ENCODE results near the gene CKS2.

Gene CKS2

DNA sequence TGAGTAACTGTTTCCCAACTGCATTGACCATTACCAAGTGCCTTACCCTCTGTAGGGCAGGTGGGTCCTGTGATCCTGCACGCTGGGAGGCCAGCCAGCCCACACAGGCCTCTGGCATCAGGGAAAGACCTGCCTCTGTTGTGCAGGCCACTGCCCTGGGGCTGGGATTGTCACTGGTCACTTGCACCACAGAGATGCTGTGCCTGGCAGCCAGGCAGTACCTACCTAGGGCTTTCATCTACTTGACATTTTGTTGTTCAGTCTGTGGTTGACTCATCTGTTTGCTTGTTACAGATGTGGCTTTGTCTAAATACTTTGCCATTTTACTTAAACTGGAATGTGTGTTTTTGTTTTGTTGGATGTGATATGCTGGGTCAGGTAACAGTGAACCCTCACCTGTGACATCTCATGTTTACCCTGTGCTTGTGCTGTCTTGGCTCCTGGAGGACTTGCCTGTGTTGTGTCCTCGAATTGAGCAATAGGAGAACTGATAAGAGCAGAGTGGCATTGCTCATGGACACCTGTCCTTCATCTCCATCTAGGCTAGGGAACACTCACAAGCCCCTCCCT, 40.1 kb downstream of the CKS2 start:
- DNase-seq (ENCODE audit: low read depth, low spot score): no peak

DNA sequence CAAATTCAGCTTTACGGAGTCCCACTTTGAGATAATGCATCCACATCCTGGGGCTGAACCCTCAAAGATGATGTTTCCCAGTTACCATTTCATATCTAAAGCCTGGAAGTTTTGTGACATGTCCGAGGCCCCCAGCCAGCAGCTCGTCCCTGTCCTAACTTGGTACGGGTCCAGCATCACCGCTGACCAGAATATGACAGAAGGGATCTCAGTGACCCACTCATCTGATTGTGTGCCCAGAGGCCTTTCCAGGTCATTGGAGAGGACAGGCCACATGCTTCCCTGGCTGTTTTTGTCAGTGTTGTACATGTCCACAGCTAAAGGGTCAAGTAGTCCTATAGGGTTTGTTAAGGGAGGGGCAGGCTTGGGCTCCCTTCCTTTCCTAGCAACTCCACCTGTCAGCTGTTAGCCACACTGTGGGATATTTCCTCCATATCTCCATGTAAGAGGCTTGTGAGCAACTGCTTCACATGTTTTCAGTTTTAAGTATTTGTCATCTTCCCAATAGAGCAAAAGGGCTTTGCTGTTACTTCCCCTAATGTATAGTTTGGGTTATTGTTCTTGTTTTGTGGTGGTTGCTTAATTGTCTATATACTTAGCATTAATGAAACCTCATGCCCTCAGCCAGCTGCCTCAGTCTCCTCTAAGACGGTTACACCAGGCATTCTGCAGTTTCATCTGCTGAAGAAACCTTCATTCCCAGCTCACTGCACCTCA, 40.7 kb downstream of the CKS2 start:
- no peak for DNase-seq (ENCODE audit: low read depth, low spot score)

DNA sequence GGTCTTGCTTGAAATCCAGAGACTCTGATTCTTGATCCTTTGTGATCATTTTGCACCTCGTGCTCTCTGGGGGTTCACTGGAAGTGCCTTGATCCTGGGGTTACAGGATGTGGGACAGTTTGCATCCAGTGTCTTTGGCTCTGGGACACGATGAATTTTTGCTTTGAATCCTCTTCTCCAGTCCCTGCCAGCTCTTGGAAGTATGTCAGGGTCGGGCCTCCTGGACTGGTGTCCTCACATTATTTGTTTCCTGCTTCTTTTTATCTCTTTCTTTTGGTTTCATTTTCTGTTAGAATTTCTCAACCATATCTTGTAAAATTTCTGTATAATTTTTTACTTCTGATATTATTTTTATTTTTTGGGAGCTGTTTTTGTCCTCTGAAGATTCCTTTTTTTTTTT, 41.5 kb downstream of the CKS2 start:
- no peak for DNase-seq (ENCODE audit: low read depth, low spot score)

DNA sequence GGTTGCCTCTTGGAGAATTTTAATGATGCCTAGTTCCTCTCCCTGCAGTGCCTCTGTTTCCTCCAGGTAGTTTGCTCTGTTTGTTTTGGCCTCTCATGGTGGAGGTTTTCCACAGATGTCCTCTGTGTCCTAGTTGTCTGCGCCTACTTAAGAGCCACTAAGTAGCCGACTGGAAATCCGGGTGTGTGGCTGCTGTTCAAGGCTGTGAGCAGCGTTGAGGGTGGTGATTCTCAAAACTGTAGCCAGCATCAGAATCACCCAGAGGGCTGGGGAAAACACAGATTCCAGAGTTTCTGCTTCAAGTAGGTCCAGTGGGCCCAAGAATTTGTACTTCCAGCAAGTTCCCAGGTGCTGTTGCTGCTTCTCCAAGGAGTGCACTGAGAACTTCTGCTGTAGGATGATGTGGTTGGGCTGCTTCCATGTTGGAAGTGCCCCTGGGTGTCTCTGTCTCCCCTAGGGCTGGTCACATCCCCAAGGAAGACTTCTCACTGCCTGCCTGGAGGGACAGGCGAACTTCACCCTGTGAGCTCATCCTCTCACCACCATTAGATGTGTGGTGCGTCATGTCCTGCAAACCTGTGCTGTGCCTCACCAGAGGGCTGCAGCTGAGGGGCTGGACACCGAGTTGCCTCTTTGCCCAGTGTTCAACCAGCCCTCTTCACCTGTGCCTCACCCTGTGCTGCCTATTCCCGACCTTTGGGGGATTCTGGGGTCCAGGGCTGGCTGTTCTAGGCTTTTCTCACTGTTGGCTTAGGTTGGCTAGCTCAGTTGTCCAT, 42.1 kb downstream of the CKS2 start:
- no peak for DNase-seq (ENCODE audit: low read depth, low spot score)

DNA sequence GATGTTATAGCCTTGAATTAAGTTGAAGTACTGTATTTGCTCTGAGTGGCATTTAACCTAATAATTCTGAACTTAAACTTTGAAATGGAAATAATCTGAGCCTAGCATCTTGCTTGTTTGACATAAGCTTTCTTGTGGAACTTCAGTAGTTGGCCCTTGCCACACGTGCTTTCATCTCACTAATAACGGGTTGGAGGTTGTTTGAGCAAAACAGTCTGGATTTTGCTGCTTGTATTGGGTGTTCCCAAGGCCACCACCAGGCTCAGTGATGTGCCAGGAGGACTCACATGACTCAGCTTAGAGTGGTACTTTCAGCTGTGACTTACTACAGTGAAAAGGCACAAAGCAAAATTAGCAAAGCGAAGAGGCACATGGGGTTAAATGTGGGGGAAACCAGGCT, 43.0 kb downstream of the CKS2 start:
- DNase-seq (ENCODE audit: low read depth, low spot score): no peak

DNA sequence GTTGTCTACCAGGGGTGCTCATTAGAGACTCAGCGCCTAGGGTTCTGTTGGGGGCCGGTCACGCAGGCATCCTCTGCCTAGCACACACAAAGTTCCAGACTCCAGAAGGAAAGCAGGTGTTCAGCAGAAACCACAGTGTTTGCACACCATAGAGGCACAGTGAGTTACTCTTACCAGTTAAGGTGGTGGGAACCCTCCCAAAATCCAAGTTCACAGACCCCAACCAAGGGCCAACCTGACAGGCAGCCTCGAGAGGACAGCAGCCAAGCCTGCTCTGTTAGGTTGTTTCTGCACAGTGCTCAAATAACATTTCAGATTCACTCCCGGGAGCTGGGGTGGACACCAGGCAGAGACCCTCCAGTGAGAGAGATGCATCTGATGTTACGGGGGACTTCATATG, 43.5 kb downstream of the CKS2 start:
- DNase-seq (ENCODE audit: low read depth, low spot score): no peak

DNA sequence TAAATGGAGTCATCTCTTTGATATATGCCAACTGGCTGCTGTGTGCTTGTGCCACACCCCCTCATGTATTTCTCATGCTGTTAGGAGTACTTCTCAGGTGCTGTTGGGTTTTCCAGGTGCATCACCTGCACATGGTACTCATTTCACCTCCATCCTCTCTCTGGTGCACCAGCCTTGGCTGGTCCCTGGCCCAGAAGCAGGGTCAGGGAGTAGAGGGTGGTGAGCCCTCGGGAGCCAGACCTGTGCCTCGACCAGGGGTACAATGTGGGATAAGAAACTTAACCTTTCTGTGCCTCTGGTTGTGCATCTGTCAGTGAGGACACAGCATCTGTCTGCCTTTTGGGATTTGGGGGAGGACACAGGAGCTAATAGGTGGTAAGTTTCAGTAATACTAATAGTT, 45.8 kb downstream of the CKS2 start:
- DNase-seq (ENCODE audit: low read depth, low spot score): no peak

DNA sequence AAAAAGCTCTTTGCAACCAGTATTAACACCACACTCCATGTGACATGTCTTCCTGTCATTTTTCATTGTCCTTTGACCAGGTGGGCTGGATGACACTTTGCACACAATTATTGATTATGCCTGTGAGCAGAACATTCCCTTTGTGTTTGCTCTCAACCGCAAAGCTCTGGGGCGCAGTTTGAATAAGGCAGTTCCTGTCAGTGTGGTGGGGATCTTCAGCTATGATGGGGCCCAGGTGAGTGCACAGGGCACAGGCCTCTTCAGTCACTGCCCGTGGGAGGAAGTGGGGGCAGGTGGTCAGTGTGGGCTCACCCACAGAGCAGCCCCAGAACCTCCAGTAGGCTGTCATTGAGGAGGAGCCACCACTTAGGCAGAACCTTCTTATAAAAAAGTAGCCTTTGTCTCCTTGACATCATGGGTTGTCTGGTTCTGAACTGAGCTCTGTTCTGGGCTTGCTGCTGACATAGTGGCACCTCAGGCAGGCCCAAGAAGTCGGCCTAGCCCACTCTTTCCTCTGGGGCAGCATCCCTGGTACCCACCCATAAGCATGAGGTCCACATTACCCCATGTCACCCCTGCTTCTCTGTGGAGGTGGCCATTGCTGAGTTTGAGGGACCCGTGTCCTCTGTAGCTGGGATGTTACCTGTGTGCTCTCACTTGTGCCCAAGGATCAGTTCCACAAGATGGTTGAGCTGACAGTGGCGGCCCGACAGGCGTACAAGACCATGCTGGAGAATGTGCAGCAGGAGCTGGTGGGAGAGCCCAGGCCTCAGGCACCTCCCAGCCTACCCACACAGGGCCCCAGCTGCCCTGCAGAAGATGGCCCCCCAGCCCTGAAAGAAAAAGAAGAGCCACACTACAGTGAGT, 46.6 kb downstream of the CKS2 start:
- no peak for DNase-seq (ENCODE audit: low read depth, low spot score)

DNA sequence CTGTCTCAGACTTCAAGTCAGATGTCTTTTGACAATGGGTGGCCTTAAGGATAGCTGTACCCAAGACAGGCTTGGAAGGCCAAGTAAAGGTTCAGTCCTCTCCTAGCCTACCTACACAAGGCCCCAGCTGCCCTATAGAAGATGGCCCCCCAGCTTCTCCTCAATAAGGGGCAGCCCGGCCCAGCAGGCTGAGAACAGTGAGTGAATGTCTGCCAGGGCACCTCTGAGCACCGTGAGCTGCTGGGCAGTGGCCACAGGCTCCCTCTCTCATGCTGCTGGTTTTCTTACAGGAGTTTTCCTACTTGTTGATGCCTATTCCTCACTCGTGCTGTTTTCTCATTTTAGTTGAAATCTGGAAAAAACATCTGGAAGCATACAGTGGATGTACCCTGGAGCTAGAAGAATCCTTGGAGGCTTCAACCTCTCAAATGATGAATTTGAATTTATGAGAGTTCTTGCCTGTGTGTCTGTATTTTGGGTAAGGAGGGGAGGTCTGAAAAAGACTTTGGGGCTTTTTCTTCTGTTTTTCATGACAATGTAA, 47.5 kb downstream of the CKS2 start:
- DNase-seq (ENCODE audit: low read depth, low spot score): no peak

DNA sequence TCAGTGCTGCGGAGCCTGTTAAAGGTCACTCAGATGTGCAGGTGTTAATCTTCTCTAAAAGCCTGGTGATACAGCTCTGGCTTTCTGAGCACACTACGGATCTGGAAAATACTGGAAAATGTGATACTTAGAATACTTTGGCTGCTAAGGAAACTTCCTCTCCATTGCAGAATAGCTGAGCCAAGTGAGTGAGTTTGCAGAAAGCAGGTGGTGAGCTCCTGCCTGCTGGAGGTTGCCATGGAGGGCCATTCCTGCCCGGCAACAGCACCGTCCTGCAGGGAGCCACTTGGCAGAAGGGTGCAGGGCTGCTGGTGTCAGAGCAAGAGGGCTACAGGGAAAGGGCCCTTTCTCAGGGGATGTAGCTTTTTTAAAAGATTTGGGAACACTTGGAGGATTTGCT, 48.0 kb downstream of the CKS2 start:
- no peak for DNase-seq (ENCODE audit: low read depth, low spot score)

DNA sequence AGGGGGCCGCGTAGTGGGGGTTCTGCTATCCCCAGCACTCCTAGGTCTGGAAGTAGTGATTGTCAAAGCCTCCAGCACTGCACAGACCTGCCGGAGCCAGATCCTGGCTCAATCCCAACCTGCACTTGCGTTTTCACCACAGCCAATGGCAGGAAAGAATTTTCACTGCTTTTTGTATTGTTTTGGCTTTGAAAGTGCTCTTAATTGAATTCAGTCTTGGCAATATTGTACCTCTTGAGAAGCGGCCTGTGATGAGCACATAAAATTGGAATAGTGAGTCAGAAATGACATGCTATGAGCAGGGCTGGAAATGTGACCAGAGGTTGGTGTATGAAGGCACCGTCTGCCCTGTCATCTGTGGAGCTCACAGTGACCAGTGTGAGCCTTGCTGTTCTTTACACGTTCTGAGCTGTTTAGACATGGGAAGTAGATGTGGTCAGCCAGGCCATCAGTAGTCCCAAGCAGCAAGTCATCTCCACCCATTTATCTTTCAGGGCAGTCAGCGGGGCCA, 48.8 kb downstream of the CKS2 start:
- no peak for DNase-seq (ENCODE audit: low read depth, low spot score)

DNA sequence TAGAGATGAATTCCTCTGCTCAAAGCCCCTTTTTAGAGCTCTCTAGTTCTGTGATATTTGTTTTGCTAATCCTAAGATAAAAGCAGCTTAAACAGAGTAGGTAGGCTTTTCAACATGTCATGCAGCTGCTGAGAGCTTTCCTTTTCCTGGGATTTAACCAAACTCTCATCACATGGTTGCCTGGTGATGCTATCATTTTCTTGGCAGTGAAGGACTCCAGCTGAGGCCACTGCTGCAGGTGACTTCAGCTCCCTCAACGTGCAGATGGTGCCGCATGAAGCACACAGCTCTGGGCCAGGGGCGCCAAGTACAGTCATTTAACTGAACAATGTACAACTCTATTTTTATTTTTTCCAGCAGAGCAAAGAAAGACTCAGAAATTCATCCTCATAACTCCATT, 49.5 kb downstream of the CKS2 start:
- DNase-seq (ENCODE audit: low read depth, low spot score): no peak

DNA sequence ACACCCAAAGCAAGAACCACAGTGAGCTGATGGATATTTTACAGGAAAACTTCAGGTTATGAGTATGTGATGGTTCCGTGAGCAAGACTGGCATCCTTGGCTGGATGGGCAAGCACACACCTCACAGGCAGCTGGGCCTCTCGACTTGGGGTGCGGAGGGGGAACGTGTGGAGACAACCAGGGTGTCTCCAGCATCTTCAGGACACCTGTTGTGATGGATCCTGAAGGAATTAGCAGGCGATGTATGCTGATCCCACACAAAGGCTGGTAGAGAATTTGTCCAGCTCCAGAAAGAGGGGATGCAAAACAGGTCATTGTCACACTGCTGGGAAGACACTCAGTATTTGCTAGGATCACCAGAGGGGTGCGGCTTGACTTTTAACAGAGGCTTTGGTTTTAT, 50.0 kb downstream of the CKS2 start:
- no peak for DNase-seq (ENCODE audit: low read depth, low spot score)

DNA sequence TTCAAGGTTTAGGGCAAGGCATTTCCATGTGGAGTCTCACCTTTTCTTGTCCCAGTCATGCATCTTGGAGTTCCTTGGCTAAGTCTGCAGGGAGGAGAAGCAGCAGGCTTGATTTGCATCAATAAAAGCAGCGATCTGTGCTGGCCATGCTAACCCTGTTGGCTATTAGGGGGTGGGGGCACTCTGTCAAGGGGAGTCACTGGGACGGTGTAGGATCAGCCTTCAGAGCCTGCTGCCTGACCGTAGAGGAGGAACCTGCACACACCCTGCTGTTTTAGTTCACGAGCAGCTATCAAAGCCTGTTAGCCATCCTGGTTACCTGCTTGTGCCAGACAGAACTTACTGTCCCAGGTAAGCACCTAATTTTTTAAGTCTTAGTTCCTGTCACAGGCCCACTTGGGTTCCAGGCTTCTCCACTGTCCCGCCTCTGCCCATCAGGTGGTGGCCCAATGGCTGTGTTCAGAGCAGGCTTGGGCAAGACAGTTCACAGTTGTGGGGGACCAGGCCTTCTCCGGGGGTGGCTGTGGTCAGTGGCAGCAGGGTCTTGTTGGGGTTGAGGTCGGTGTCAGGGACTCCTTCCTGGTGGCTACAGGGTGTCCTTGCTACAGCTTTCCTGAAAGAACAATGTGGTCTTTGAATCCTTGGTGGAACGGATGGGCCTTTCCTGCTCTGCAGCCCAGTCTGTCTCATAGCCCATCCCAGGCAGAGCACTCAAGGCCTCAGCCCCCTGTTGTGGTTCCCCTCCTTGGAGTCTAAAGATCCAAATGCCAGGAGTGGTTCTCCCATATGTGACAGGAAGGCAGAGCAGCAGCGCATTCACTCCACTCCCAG, 51.0 kb downstream of the CKS2 start:
- no peak for DNase-seq (ENCODE audit: low read depth, low spot score)

DNA sequence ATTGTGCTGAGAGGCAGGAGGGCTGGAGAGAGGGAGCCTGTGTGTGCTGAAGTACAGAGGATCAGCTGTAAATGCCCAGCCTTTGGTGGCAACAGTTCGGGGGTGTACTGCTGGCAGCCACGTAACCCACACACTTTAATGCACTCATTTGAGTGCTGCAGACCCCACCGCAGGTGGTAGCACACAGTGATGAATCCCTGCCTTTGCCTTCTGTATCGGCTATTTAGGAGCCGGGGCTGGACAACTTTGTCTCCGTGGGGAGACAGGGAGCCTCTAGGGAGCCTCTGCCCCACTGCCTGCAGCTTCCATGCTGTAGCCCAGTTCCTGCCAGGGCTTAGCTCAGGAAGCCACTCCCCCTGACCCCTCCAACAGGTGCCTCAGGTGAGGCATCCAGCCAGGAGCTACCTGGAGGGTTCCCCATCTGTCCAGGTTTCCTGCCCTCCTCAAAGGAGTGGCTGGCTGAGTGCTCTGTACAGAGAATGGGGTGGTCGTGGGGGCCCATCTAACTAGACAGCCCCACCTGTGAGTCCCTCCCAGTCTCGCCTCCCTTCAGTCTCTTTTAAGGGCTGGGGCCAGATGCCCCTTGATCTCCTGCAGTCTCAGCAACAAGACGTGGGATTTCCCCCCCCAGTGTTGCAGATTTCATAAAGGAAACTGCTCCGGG, 51.8 kb downstream of the CKS2 start:
- no peak for DNase-seq (ENCODE audit: low read depth, low spot score)

DNA sequence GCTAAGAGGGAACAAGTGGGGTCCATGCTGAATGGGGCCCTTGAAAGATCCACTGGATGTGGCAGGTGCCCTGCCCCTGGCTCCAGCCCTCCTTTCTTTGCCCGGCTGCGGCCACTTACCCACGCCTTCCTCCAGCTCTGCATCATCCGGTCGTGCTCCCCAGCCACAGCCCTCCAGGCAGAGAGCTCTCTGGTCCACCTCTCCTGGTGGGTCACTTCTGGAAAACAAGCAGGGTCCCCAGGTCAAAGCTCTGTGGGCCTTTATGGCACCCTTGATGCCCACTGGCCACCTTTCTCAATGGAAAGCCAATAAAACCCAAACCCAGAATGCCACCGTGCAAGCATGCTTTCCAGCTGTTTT, 52.3 kb downstream of the CKS2 start:
- DNase-seq (ENCODE audit: low read depth, low spot score): no peak

DNA sequence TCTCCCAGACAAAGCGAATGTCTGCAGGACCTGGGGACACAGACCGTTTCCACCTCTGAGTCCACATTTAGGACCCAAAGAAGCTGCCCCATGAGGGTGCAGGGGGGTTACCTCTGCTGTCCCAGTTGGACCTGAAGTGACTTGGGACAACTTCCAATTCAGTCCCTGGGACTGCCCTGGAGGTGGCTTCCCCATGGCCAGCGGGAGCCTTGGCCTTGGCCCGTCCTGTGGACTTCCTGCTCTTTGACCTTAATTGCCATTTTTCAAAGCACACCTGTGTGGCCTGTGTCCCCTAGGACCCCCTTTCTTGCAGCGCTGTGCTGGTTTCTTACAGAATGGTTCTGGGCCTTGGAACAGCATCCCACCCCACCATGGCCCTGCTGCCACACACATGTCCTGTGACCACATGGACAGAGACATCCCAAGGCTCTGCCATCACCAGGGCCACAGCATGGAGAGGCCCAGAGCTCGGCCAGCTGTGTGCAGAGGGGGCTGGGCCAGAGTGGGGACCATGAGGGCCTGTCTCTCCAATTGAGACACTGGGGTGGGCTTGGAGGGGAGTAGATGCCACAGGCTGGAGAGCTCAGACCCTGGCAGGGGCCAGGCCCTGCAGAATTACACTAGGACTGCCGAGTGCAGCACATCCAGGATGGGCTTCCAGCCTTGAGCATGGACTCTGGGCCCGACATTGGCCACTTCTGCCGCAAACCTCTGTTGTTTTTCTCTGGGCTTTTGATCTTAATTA, 53.1 kb downstream of the CKS2 start:
- no peak for DNase-seq (ENCODE audit: low read depth, low spot score)

DNA sequence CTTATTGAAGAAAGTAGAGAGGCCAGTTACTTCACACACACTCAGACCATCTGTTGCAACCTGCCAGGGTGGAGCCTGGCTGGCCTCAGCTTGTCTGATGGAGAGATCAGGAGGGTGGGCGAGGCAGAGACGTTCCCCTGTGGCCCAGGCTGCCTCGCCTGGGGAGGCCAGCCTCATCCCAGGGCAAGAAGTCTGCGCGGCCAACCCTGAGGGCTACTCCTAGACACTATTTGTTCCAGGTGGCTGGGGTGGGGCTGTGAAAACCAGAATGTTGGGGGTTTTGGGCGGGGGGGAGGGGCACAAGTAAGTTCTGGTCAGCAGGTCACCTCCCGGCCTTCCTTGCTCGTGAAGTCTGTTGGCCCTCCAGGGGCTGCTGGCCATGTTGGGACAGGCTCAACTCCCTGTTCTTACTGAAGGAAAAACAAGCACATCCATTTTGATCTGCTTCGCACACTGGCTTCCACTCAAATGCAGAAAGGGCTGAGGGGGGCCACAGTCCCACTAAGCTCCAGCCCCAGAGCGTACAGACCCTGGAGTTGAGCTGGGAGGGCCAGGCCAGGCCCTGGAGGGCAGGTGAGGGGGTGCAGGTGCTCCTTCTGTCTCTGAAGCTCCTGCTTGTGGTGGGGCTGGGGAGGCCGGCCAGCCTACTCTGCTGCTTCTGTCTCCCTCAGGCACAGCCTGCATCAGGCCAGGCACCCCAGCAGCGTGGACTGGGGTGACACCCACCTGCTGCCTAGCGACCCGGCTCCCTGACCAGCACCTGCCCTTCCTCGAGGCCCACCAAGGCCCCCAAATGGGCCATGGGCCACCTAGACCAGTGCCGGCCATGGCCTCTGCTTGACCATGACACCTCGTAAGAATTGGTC, 53.9 kb downstream of the CKS2 start:
- DNase-seq (ENCODE audit: low read depth, low spot score): no peak

DNA sequence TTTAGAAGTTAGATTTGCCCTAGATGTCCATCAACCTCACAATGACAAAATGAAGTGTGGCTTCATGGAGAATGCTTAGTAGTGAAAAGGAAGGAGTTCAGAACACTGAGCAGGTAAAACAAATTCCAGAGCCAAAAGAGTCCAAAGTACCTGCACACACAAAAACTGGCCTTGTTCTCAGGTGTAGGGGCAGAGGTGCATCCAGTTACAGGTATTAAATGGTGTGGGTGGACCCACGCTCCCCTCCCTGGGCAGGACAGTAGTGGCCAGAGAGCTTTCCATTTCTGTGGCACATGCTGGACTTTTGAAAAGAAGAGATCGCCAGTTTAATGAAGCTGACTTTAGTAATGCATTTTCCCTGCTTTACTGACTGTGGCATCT, 54.5 kb downstream of the CKS2 start:
- no peak for DNase-seq (ENCODE audit: low read depth, low spot score)
